BJ (cell line): ENCODE results near the gene OGFR. TPM values are rescaled to one million over a fixed set of nuclear protein-coding genes. Genes with fewer than 3 reads are reported as not detected.

Experiments
- CTCF ChIA-PET: fragments of 350-600 bp; formaldehyde crosslinking; extraction: SDS; loops from one replicate; lab custom pipeline; 2021; ENCODE audit warnings: antibody characterized with exemption, inconsistent platforms; lab: Yijun Ruan, JAX
- POLR2A ChIA-PET: fragments of 300-600 bp; sonication (Branson Sonifier 250); formaldehyde crosslinking; extraction: SDS; loops from one replicate; lab custom pipeline; 2021; ENCODE audit warnings: antibody characterized with exemption; lab: Charles Lee
- DNase-seq: peaks from one replicate; pipeline ENCODE4 v3.0.0-alpha.2; 2011; ENCODE audit warnings: low read depth
- H3K27me3 ChIP-seq: 2 replicates; pipeline ENCODE4 v1.6.0; 2011; ENCODE audit warnings: low read length; ENCODE audit not compliant: control insufficient read depth, insufficient read depth
- H3K36me3 ChIP-seq: 2 replicates; pipeline ENCODE4 v1.5.1; 2011; ENCODE audit warnings: low read length; ENCODE audit not compliant: control insufficient read depth, insufficient read depth
- H3K4me3 ChIP-seq: 2 replicates; pipeline ENCODE4 v1.5.1; 2011; ENCODE audit warnings: low read depth, mild to moderate bottlenecking, control low read depth, low read length
- polyA plus RNA-seq: library from polyadenylated mRNA; depleted of rRNA; stranded (reverse); fragments of >200 nt; gene quantifications from 2 replicates; pipeline ENCODE4 v1.2.3, GENCODE V29; 2011
- TF ChIP-seq, protein P1 (sequence below): IDR thresholded peaks from 2 replicates; pipeline ENCODE4 v1.5.1; 2011; ENCODE audit warnings: low read depth, mild to moderate bottlenecking, control low read depth, inconsistent platforms, low read length, moderate library complexity; ENCODE audit not compliant: insufficient read depth

OGFR gene
- polyA plus RNA-seq, 1 experiment, result 34.2 TPM

DNA sequence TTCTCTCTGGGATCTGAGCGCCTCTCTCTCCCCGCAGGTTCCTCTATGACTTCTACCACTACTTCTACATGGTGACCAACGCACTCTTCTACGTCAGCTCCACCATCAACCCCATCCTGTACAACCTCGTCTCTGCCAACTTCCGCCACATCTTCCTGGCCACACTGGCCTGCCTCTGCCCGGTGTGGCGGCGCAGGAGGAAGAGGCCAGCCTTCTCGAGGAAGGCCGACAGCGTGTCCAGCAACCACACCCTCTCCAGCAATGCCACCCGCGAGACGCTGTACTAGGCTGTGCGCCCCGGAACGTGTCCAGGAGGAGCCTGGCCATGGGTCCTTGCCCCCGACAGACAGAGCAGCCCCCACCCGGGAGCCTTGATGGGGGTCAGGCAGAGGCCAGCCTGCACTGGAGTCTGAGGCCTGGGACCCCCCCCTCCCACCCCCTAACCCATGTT, 44.6 kb upstream of the OGFR start:
- no peak overlapping the region for H3K4me3 ChIP-seq
- H3K36me3 ChIP-seq, result no peaks in the 10 kb centered on the region
- H3K27me3 ChIP-seq, result peaks cover 3% of the 10 kb centered on the region
- ChIA-PET POLR2A (no interaction called here), CTCF (interaction anchor here (1.3 to 1.4 kb wide), 2 partner anchors 18 to 31 kb away, joined by 3 to 4 read pairs; no protein-coding TSS in a partner anchor)
- TF ChIP-seq, protein P1, sequence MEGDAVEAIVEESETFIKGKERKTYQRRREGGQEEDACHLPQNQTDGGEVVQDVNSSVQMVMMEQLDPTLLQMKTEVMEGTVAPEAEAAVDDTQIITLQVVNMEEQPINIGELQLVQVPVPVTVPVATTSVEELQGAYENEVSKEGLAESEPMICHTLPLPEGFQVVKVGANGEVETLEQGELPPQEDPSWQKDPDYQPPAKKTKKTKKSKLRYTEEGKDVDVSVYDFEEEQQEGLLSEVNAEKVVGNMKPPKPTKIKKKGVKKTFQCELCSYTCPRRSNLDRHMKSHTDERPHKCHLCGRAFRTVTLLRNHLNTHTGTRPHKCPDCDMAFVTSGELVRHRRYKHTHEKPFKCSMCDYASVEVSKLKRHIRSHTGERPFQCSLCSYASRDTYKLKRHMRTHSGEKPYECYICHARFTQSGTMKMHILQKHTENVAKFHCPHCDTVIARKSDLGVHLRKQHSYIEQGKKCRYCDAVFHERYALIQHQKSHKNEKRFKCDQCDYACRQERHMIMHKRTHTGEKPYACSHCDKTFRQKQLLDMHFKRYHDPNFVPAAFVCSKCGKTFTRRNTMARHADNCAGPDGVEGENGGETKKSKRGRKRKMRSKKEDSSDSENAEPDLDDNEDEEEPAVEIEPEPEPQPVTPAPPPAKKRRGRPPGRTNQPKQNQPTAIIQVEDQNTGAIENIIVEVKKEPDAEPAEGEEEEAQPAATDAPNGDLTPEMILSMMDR, result no peak
- DNase-seq, result no peak

DNA sequence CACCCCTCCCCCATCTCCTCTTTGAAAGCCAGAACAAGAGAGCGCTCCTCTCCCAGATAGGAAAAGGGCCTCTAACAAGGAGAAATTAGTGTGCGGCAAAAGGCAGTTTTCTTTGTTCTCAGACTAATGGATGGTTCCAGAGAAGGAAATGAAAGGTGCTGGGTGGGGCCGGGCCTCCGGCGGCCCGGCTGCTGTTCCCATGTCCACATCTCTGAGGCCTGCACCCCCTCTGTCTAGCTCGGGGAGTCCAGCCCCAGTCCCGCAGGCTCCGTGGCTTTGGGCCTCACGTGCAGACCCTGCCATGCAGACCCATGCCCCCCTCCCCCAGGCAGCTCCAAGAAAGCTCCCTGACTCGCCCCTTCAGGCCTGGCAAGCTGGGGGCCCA, 44.2 kb upstream of the OGFR start:
- TF ChIP-seq, protein P1, result no peak

DNA sequence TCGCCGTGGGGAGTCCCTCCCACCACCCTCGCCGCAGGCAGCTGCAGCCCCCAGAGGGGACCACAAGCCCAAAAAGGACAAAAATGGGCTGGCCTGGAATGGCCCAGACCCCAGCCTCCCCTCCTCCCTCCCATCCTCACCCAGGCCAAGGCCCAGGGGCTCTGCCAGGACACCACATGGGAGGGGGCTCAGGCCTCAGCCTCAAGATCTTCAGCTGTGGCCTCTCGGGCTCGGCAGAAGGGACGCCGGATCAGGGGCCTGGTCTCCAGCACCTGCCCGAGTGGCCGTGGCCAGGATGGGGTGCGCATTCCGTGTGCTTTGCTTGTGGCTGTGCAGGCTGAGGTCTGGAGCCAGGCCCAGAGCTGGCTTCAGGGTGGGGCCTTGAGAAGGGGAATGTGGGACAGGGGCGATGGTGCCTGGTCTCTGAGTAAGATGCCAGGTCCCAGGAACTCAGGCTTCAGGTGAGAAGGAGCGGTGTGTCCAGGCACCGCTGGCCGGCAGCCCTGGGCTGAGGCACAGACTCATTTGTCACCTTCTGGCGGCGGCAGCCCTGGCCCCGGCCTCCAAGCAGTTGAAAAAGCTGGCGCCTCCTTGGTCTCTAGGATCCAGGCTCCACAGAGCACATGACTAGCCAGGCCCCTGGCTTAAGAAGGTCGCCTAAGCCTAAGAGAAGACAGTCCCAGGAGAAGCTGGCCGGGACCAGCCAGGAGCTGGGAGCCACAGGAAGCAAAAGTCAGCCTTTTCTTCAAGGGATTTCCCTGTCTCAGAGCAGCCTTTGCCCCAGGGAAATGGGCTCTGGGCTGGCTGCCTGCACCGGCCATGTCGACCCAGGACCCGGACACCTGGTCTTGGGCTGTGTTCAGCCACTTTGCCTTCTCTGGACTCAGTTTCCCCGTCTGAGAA, 43.5 kb upstream of the OGFR start:
- no peak overlapping the region for H3K4me3 ChIP-seq
- TF ChIP-seq, protein P1, result no peak
- POLR2A ChIA-PET, result interaction anchor here (0.7 kb wide), 1 partner anchor 17 kb away, joined by 4 read pairs; no protein-coding TSS in a partner anchor
- CTCF ChIA-PET, result interaction anchor here (1.3 kb wide), 1 partner anchor 30 kb away, joined by 4 read pairs; no protein-coding TSS in a partner anchor
- DNase-seq, result no peak
- H3K36me3 ChIP-seq, result no peaks in the 10 kb centered on the region
- peaks cover 7% of the 10 kb centered on the region for H3K27me3 ChIP-seq

More for the DNA sequence above, 44.2 kb upstream of the OGFR start:
- POLR2A ChIA-PET, result no interaction called here
- no peak overlapping the region for H3K4me3 ChIP-seq
- CTCF ChIA-PET, result interaction anchor here (1.3 to 1.4 kb wide), 2 partner anchors 19 to 31 kb away, joined by 3 to 4 read pairs; no protein-coding TSS in a partner anchor
- no peak for DNase-seq
- no peaks in the 10 kb centered on the region for H3K36me3 ChIP-seq
- peaks cover 3% of the 10 kb centered on the region for H3K27me3 ChIP-seq

DNA sequence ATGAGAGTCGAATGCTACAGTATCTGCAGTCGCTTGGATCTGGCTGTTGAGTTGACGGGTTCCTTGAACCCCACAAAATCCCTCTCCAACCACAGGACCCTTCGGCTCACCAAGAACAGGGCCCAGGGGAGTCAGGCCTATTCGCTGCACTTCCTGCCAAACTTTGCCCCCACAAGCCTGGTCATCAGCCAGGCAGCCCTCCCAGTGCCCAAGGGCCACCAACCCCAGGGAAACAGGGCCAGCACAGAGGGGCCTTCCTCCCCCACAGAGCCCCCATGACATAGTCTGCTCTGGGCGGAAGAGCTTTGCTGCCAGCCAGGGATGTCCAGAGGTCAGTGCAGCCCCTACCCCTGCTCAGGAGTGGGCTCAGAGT, 42.9 kb upstream of the OGFR start:
- ChIA-PET CTCF (no interaction called here), POLR2A (interaction anchor here (0.7 kb wide), 1 partner anchor 17 kb away, joined by 4 read pairs; no protein-coding TSS in a partner anchor)
- peaks cover 7% of the 10 kb centered on the region for H3K27me3 ChIP-seq
- DNase-seq, result no peak
- no peak overlapping the region for H3K4me3 ChIP-seq
- no peaks in the 10 kb centered on the region for H3K36me3 ChIP-seq
- TF ChIP-seq, protein P1, result no peak

DNA sequence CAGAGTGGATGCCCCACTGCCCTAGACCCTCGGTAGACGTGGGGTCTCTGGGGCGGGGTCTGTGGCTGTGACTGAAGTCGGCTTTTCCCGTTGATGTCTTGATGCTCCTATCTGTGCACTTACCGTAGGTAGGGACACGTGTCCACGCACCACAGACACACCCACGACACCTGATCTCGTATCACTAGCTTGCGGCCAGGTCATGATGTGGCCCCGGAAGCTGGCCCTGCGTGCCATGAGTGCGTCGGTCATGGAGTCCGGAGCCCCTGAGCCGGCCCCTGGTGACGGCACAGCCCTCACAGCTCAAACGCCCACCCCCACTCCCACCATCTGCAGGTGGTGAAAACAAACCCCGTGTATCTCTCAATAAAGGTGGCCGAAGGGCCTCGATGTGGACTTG, 42.3 kb upstream of the OGFR start:
- CTCF ChIA-PET, result interaction anchor here (1.6 kb wide), 1 partner anchor 29 kb away, joined by 3 read pairs; no protein-coding TSS in a partner anchor
- Histone ChIP-seq H3K4me3 (no peak overlapping the region), H3K36me3 (no peaks in the 10 kb centered on the region), H3K27me3 (peaks cover 7% of the 10 kb centered on the region)
- TF ChIP-seq, protein P1, result no peak
- POLR2A ChIA-PET, result no interaction called here
- DNase-seq, result no peak
